Measurements from ENCODE around the gene SLC9A3.

The SLC9A3 gene

DNA sequence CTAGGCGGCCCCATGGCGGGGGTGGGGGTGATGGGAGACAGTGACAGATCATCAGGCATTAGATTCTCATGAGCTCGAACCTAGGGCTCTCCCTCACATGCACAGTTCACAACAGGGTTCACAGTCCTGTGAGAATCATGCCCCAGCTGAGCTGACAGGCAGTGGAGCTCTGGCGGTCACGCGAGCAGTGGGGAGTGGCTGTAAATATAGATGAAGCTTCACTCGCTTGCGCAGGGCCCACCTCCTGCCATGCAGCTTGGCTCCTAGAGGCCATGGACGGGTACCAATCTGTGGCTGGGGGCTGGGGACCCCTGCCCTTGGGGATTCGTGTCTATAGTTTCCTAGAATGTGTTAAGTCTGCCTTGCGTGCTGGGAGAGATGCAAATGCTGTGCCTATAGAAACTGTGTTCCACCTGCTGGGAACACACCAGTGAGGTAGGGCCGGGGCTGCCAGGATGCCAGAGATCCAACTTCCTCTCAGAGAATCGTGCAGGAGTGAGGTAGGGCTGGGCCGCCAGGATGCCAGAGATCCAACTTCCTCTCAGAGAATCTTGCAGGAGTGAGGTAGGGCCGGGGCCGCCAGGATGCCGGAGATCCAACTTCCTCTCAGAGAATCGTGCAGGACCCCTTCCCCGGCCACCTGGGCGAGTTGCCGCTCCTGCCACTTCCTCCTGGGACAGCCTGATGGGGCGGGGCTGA is 95.3 kb downstream of the SLC9A3 start:
- Histone ChIP-seq H3K36me3 (ENCODE audit: control insufficient read depth in 2 of 2, insufficient read depth in 1 of 2, low read length in 2 of 2) (peaks cover 0 to 44% of the 10 kb centered on the region in 2 experiments; a peak in 2 of 3 replicates), H3K9me3 (ENCODE audit: control insufficient read depth, insufficient read depth, low read depth, low read length) (no peaks in the 10 kb centered on the region), H3K4me1 (ENCODE audit: control insufficient read depth, insufficient read depth, low read length) (0 out of 2 replicates have a peak, but pooled peaks cover 2% of the 10 kb centered on the region), H3K27ac (ENCODE audit: extremely low read depth, low read depth, low read length) (no peak overlapping the region), H3K4me3 (ENCODE audit: low read depth, low read length) (no peak overlapping the region)
- CTCF ChIA-PET: interaction anchor here (0.6 to 7.3 kb wide), 6 partner anchors 8 to 110 kb away, joined by 3 to 137 read pairs (median 4); partner anchors contain the start of gene AHRR
- TF ChIP-seq ZNF660 (tag by site-specific recombination; IDR thresholded peaks at IDR 0.05) (no peak), SP2 (tag by site-specific recombination; IDR thresholded peaks at IDR 0.05) (no peak), ZNF354C (tag by site-specific recombination; IDR thresholded peaks at IDR 0.05; ENCODE audit: borderline replicate concordance, low read depth) (no peak), ZNF391 (tag by site-specific recombination; IDR thresholded peaks at IDR 0.05; ENCODE audit: borderline replicate concordance, low read depth) (no peak), GLI2 (tag by site-specific recombination; IDR thresholded peaks at IDR 0.05; ENCODE audit: borderline replicate concordance, low read depth) (no peak), ZNF175 (tag by site-specific recombination; IDR thresholded peaks at IDR 0.05) (no peak), SALL2 (tag by site-specific recombination; IDR thresholded peaks at IDR 0.05; ENCODE audit: borderline replicate concordance) (no peak), ZNF138 (tag by site-specific recombination; IDR thresholded peaks at IDR 0.05; ENCODE audit: borderline replicate concordance) (no peak), ZNF664 (tag by site-specific recombination; IDR thresholded peaks at IDR 0.05) (no peak), ZNF623 (tag by site-specific recombination; IDR thresholded peaks at IDR 0.05) (no peak), ZNF302 (tag by site-specific recombination; IDR thresholded peaks at IDR 0.05; ENCODE audit: low read depth) (no peak), ZNF837 (tag by site-specific recombination; IDR thresholded peaks at IDR 0.05) (no peak), ZNF830 (tag by site-specific recombination; IDR thresholded peaks at IDR 0.05; ENCODE audit: low read depth) (no peak), RBAK (tag by site-specific recombination; IDR thresholded peaks at IDR 0.05) (no peak), ZNF404 (tag by site-specific recombination; IDR thresholded peaks at IDR 0.05) (no peak)
- TF ChIP-seq, protein P1, sequence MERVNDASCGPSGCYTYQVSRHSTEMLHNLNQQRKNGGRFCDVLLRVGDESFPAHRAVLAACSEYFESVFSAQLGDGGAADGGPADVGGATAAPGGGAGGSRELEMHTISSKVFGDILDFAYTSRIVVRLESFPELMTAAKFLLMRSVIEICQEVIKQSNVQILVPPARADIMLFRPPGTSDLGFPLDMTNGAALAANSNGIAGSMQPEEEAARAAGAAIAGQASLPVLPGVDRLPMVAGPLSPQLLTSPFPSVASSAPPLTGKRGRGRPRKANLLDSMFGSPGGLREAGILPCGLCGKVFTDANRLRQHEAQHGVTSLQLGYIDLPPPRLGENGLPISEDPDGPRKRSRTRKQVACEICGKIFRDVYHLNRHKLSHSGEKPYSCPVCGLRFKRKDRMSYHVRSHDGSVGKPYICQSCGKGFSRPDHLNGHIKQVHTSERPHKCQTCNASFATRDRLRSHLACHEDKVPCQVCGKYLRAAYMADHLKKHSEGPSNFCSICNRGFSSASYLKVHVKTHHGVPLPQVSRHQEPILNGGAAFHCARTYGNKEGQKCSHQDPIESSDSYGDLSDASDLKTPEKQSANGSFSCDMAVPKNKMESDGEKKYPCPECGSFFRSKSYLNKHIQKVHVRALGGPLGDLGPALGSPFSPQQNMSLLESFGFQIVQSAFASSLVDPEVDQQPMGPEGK (tag by site-specific recombination; IDR thresholded peaks at IDR 0.05): no peak
- TF ChIP-seq, protein P2, sequence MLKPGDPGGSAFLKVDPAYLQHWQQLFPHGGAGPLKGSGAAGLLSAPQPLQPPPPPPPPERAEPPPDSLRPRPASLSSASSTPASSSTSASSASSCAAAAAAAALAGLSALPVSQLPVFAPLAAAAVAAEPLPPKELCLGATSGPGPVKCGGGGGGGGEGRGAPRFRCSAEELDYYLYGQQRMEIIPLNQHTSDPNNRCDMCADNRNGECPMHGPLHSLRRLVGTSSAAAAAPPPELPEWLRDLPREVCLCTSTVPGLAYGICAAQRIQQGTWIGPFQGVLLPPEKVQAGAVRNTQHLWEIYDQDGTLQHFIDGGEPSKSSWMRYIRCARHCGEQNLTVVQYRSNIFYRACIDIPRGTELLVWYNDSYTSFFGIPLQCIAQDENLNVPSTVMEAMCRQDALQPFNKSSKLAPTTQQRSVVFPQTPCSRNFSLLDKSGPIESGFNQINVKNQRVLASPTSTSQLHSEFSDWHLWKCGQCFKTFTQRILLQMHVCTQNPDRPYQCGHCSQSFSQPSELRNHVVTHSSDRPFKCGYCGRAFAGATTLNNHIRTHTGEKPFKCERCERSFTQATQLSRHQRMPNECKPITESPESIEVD (tag by site-specific recombination; IDR thresholded peaks at IDR 0.05): no peak
- TF ChIP-seq, protein P3, sequence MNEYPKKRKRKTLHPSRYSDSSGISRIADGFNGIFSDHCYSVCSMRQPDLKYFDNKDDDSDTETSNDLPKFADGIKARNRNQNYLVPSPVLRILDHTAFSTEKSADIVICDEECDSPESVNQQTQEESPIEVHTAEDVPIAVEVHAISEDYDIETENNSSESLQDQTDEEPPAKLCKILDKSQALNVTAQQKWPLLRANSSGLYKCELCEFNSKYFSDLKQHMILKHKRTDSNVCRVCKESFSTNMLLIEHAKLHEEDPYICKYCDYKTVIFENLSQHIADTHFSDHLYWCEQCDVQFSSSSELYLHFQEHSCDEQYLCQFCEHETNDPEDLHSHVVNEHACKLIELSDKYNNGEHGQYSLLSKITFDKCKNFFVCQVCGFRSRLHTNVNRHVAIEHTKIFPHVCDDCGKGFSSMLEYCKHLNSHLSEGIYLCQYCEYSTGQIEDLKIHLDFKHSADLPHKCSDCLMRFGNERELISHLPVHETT (tag by site-specific recombination; IDR thresholded peaks at IDR 0.05): no peak
- TF ChIP-seq, protein P4, sequence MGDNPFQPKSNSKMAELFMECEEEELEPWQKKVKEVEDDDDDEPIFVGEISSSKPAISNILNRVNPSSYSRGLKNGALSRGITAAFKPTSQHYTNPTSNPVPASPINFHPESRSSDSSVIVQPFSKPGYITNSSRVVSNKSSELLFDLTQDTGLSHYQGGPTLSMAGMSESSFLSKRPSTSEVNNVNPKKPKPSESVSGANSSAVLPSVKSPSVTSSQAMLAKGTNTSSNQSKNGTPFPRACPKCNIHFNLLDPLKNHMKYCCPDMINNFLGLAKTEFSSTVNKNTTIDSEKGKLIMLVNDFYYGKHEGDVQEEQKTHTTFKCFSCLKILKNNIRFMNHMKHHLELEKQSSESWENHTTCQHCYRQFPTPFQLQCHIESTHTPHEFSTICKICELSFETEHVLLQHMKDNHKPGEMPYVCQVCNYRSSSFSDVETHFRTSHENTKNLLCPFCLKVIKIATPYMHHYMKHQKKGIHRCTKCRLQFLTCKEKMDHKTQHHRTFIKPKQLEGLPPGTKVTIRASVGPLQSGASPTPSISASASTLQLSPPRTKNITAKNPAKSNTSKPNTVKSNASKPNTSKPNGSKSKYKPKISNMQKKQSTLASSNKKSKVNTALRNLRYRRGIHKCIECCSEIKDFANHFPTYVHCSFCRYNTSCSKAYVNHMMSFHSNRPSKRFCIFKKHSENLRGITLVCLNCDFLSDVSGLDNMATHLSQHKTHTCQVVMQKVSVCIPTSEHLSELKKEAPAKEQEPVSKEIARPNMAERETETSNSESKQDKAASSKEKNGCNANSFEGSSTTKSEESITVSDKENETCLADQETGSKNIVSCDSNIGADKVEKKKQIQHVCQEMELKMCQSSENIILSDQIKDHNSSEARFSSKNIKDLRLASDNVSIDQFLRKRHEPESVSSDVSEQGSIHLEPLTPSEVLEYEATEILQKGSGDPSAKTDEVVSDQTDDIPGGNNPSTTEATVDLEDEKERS (tag by site-specific recombination; IDR thresholded peaks at IDR 0.05): no peak
- POLR2A ChIA-PET: no interaction called here
